OCI-LY1 (cell line): ENCODE measurements around the gene MX1.

Source experiments
- H2AFZ ChIP-seq: fragments of 200-600 bp; sonication (generic), shearing (Covaris generic); 2 replicates; pipeline ENCODE4 v1.6.0; 2014; ENCODE audit warnings: antibody characterized with exemption, mild to moderate bottlenecking, low read length
- H3F3A ChIP-seq: fragments of 200-600 bp; sonication (generic), shearing (Covaris generic); 2 replicates; pipeline ENCODE4 v1.6.0; 2014; ENCODE audit warnings: mild to moderate bottlenecking, antibody characterized with exemption, low read length, moderate library complexity; ENCODE audit not compliant: insufficient read depth
- H3K27ac ChIP-seq: fragments of 200-600 bp; sonication (generic); 2 replicates; pipeline ENCODE4 v1.5.1; 2014; ENCODE audit warnings: low read length, mixed run types, mild to moderate bottlenecking, low read depth; ENCODE audit not compliant: poor library complexity, severe bottlenecking
- H3K27me3 ChIP-seq: fragments of 200-600 bp; sonication (generic); 2 replicates; pipeline ENCODE4 v1.6.0; 2014; ENCODE audit warnings: antibody characterized with exemption, mild to moderate bottlenecking, low read length, moderate library complexity; ENCODE audit not compliant: insufficient read depth
- H3K36me3 ChIP-seq: fragments of 200-600 bp; sonication (generic); 2 replicates; pipeline ENCODE4 v1.6.1; 2014; ENCODE audit warnings: mild to moderate bottlenecking, antibody characterized with exemption, low read length, moderate library complexity, mixed read lengths; ENCODE audit not compliant: insufficient read depth
- H3K4me1 ChIP-seq: fragments of 200-600 bp; sonication (generic); 2 replicates; pipeline ENCODE4 v1.5.1; 2014; ENCODE audit warnings: mild to moderate bottlenecking, low read length, moderate library complexity; ENCODE audit not compliant: insufficient read depth, severe bottlenecking
- H3K4me2 ChIP-seq: fragments of 200-600 bp; sonication (generic), shearing (Covaris generic); 2 replicates; pipeline ENCODE4 v1.6.1; 2014; ENCODE audit warnings: low read length
- H3K4me3 ChIP-seq: fragments of 200-600 bp; sonication (generic); 2 replicates; pipeline ENCODE4 v1.5.1; 2014; ENCODE audit warnings: low read length, low read depth, mild to moderate bottlenecking, mixed read lengths; ENCODE audit not compliant: poor library complexity, severe bottlenecking
- H3K79me2 ChIP-seq: fragments of 200-600 bp; shearing (Covaris generic); 2 replicates; pipeline ENCODE4 v1.6.1; 2016; ENCODE audit warnings: mixed run types, low read length, mixed read lengths; ENCODE audit not compliant: insufficient read depth
- H3K9ac ChIP-seq: fragments of 200-600 bp; sonication (generic), shearing (Covaris generic); 2 replicates; pipeline ENCODE4 v1.6.1; 2014; ENCODE audit warnings: mild to moderate bottlenecking, low read length, mixed read lengths
- H3K9me2 ChIP-seq: fragments of 200-600 bp; sonication (generic), shearing (Covaris generic); 2 replicates; pipeline ENCODE4 v1.6.1; 2014; ENCODE audit warnings: low read depth, mild to moderate bottlenecking, low read length, mixed read lengths
- H3K9me3 ChIP-seq: fragments of 200-600 bp; shearing (Covaris generic); 2 replicates; pipeline ENCODE4 v1.6.1; 2014; ENCODE audit warnings: low read length, mixed read lengths
- H4K20me1 ChIP-seq: fragments of 200-600 bp; sonication (generic), shearing (Covaris generic); 2 replicates; pipeline ENCODE4 v1.6.0; 2016; ENCODE audit warnings: mild to moderate bottlenecking, low read length; ENCODE audit not compliant: insufficient read depth
- EZH2 ChIP-seq: fragments of 200-600 bp; sonication (generic), shearing (Covaris generic); IDR thresholded peaks from 2 replicates; pipeline ENCODE4 v1.8.0; 2017; ENCODE audit warnings: borderline replicate concordance, mixed run types, mild to moderate bottlenecking, antibody characterized with exemption, low read length, moderate library complexity, mixed read lengths
- TF ChIP-seq, protein P1 (sequence below): fragments of 200-600 bp; sonication (generic), shearing (Covaris generic); IDR thresholded peaks from 2 replicates; pipeline ENCODE4 v1.5.1; 2017; ENCODE audit warnings: mild to moderate bottlenecking, antibody characterized with exemption, low read length, moderate library complexity, mixed read lengths

Gene MX1

DNA sequence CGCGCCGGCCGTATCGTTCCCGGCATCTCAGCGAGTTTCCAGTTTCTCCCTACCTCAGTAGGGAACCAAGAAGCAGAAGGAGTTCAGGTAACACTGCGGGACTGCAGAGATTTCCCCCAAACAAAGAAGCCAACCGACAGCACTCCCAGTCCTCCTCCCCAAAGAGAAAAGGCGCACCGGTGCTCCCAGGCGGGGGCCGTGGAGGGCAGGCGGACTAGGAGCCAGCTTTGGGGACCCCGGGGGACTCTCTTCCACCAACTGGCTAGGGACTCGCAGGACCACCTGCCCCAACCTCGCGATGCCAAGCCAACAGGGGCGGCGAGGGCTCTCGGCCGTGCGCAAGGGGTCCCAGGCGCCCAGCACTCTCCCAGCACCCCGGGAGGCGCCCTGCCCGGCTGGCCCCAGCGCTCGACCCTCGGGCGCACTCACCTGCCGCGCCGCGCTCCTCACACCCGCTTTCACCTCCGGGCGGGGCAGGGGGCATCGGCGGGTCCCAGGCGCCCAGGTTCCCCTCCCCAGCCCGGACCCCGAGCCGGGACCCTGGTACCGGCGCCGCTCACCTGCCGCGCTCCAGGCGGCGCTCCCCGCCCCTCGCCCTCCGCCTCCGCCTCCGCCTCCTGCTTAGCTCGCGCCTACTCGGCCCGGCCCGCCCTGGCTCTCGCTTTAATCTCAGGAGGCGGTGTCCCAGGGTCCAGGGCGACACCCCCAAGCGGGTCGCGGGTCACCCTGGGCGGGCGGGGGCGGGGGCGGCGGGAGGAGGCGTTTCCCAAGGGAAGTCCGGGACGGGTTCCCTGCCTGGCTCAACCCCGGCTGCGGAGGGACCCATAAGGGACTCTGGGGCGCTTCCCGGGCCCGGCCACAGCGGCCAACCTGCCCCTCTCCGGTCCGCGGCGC lies 81.7 kb downstream of the MX1 start, which contains the start of gene TMPRSS2:
TMPRSS2 (minus strand) TSS at position 638 of the 894 bp plus-strand sequence. CDS start 10,025 bp downstream, outside the sequence.
- Histone ChIP-seq H3K27ac (no peak within 1 kb of the TSS), H3F3A (no peaks in the 10 kb centered on the region), H2AFZ (no peak within 1 kb of the TSS), H3K36me3 (no peaks in the 10 kb centered on the region), H3K27me3 (no peaks in the 10 kb centered on the region), H3K9ac (no peak within 1 kb of the TSS), H3K4me3 (no peak within 1 kb of the TSS), H3K4me2 (no peak within 1 kb of the TSS), H4K20me1 (no peaks in the 10 kb centered on the region), H3K9me3 (no peaks in the 10 kb centered on the region), H3K9me2 (no peaks in the 10 kb centered on the region), H3K4me1 (no peaks in the 10 kb centered on the region), H3K79me2 (no peaks in the 10 kb centered on the region)
- TF ChIP-seq EZH2 = no peak
- TF ChIP-seq, protein P1, sequence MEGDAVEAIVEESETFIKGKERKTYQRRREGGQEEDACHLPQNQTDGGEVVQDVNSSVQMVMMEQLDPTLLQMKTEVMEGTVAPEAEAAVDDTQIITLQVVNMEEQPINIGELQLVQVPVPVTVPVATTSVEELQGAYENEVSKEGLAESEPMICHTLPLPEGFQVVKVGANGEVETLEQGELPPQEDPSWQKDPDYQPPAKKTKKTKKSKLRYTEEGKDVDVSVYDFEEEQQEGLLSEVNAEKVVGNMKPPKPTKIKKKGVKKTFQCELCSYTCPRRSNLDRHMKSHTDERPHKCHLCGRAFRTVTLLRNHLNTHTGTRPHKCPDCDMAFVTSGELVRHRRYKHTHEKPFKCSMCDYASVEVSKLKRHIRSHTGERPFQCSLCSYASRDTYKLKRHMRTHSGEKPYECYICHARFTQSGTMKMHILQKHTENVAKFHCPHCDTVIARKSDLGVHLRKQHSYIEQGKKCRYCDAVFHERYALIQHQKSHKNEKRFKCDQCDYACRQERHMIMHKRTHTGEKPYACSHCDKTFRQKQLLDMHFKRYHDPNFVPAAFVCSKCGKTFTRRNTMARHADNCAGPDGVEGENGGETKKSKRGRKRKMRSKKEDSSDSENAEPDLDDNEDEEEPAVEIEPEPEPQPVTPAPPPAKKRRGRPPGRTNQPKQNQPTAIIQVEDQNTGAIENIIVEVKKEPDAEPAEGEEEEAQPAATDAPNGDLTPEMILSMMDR = no peak

GRCh38 chr21:41508415-41509144 lies 82.5 kb downstream of the MX1 start:
- H3K4me2 ChIP-seq = no peak overlapping the region

More at GRCh38 chr21:41508415-41509144, 82.5 kb downstream of the MX1 start:
- Histone ChIP-seq H3K9me3 (no peaks in the 10 kb centered on the region), H3K4me3 (no peak overlapping the region), H3K27ac (no peak overlapping the region), H4K20me1 (no peaks in the 10 kb centered on the region), H3K79me2 (no peaks in the 10 kb centered on the region), H3F3A (no peaks in the 10 kb centered on the region), H2AFZ (no peak overlapping the region), H3K9ac (no peak overlapping the region), H3K9me2 (no peaks in the 10 kb centered on the region), H3K36me3 (no peaks in the 10 kb centered on the region), H3K4me1 (no peaks in the 10 kb centered on the region), H3K27me3 (no peaks in the 10 kb centered on the region)
- TF ChIP-seq, protein P1 = no peak
- TF ChIP-seq EZH2 = no peak
